Colonic mucosa (tissue), 4 donors: ENCODE measurements around the gene UFC1. TPM values are rescaled to one million over a fixed set of nuclear protein-coding genes. Genes with fewer than 3 reads are reported as not detected.

ENCODE experiments used
- DNase-seq: peaks from one replicate; pipeline ENCODE4 v3.0.0-alpha.2; 2020
- H3K27ac ChIP-seq: fragments of 200-600 bp; one replicate; pipeline ENCODE4 v1.8.0; 2021
- H3K27me3 ChIP-seq: fragments of 200-600 bp; one replicate; pipeline ENCODE4 v1.8.0; 2021
- H3K36me3 ChIP-seq: fragments of 200-600 bp; one replicate; pipeline ENCODE4 v1.8.0; 2021
- H3K4me1 ChIP-seq: fragments of 200-600 bp; one replicate; pipeline ENCODE4 v1.8.0; 2021; ENCODE audit warnings: mild to moderate bottlenecking
- H3K4me3 ChIP-seq: fragments of 200-600 bp; one replicate; pipeline ENCODE4 v1.8.0; 2021
- H3K9ac ChIP-seq, 2 donors: one replicate each; pipeline ENCODE4 v1.7.0; 2013; ENCODE audit warnings: control low read depth in 2 of 2, low read depth in 2 of 2, low read length in 2 of 2
- H3K9me3 ChIP-seq: fragments of 200-600 bp; one replicate; pipeline ENCODE4 v1.8.0; 2021
- CTCF ChIP-seq: fragments of 200-600 bp; IDR thresholded peaks from one replicate; pipeline ENCODE4 v1.8.0; 2022; ENCODE audit warnings: antibody characterized with exemption, mild to moderate bottlenecking
- intact Hi-C: fragments of 100-400 bp; cut with DNase I; formaldehyde crosslinking; loops from one replicate; pipeline ENCODE4 v1.14.1; 2022
- total RNA-seq, 2 donors: library from RNA; stranded (reverse); fragmentation: NEBNext Ultra II Directional in 1 of 2; extraction: Animal tissue kit (Norgen Biotek cat#: 25700) in 1 of 2; gene quantifications; one replicate each; pipeline ENCODE4 v1.2.1, GENCODE V29; 2021
- donor health status: healthy.
- donor health status: DM: no; HTN: no; CAD: no.
- donor health status: DM: no; HTN: no; CAD: no.

The UFC1 gene
- total RNA-seq, 2 donors from 2014 or later = 94.2 to 111 TPM

DNA sequence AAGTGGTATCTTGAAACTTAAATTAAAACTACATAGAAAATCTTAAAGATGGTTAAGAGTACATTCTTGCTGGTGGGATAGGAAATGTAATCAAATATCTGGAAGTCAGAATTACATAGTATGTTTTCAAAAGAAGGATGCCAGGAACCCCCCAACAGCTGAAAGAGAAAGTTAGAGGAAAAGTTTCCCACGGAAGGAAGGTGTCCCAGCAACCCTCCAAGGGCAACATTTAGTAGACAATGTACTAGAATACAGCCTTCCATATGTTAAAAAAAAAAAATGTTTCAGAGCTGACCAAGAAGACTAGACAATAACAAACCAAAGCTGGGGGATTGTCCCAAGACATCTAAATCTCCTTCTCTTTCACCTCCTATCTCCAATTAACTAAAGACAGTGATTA lies 23.5 kb upstream of the UFC1 start:
- peaks cover 8% of the 10 kb centered on the region for H3K4me1 ChIP-seq
- no peak for DNase-seq
- no peaks in the 10 kb centered on the region for H3K9me3 ChIP-seq
- H3K36me3 ChIP-seq = no peaks in the 10 kb centered on the region
- no peak overlapping the region for H3K9ac ChIP-seq
- no peak for TF ChIP-seq CTCF
- no peaks in the 10 kb centered on the region for H3K27me3 ChIP-seq
- H3K27ac ChIP-seq = no peak overlapping the region
- H3K4me3 ChIP-seq = no peak overlapping the region
- intact Hi-C loops = no loop called here

DNA sequence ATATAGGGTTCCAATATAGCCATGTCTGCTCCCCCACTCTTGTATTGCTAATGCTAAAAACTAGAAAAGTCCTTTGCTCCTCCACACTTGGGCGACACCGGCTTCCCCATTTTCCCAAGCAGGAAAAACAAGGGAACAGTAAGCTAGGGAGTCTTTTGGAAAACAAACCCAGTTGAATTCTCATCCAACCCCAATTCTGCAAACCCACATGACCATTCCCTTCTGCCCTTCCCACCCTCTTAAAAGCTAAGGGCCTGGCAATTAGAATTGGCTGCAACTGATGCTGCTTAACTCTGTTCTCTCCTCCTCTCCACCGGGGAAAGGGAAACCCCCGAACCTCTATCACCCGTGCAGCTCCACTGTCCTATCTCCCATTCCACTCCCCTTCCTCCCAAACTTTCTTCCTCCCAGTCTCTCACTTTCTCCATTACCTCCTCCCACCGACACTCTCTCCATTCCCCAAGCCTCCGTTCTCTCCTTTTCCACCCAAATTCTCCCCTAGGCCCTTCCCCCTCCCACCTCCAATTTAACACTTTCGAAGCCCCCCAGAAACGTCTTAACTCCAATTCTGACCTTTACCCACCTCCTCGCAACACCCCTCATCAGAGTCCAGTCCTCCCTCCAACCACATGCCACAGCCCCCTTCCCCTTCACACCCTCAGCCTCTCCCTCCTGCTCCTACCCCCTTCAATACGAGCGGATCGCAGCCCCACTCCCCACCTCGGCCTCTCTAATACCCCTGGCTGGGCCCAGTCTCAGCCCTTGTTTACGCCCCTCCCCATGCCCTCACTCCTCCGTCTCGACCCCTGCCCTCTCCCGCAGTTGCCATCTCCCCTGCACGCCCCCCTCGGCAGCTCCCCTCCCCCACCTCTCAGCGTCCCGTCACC lies 22.0 kb upstream of the UFC1 start:
- Histone ChIP-seq H3K9ac (peak overlapping the region; percentile 96 to 97), H3K36me3 (no peaks in the 10 kb centered on the region), H3K9me3 (no peaks in the 10 kb centered on the region), H3K27me3 (no peaks in the 10 kb centered on the region), H3K4me1 (peaks cover 8% of the 10 kb centered on the region), H3K27ac (peak overlapping the region; percentile 96), H3K4me3 (peak overlapping the region; percentile 50)
- DNase-seq = peak; percentile 34
- intact Hi-C loops = no loop called here
- TF ChIP-seq CTCF = no peak

DNA sequence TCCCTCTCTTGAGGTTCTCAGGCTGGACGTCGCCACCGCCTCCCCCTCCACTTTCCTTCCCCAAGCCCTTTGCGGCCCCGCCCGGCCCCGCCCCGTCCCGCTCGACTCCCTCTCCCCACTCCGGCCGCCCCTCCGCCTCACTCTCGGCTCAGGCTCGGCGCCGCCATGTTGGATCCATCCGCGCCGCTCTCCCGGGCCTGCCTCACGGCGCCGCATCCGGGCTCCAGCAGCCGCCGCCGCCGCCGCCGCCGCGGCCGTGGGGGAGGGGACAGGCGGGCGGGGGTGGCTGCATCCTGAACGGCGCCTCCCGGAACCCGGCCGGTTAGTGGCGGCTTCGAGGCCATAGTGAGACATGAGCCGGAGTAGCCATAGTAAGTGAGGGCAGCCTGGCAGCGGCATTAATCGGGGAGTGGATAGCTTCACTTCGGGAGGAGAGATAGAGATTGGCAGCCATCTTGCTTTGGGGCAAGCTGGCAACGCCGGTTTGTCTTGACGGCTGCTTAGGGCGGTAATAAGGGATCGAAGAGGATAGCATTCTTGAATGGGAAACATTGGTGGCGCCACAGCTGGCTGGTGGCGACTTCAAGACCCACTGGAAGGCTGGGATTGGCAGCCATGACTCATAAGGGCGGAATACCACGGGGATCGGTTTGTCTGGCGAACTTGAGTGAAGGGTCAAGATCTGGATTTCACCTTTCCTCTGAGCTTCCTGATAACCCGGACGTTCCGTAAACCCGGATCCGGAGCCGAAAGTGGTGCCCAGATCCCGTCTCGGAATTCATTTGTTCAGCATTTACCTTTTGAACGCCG lies 21.2 kb upstream of the UFC1 start, which contains the start of gene DEDD:
Gene DEDD (minus strand): TSS at position 258 of the 810 bp plus-strand sequence. CDS start 8,205 bp downstream, outside the sequence.
- DNase-seq = peak; percentile 87
- H3K4me1 ChIP-seq = peaks cover 8% of the 10 kb centered on the region
- H3K9me3 ChIP-seq = no peaks in the 10 kb centered on the region
- H3K27ac ChIP-seq = peak within 1 kb of the TSS; percentile 96
- peak within 1 kb of the TSS; percentile 50 for H3K4me3 ChIP-seq
- TF ChIP-seq CTCF = no peak
- peak within 1 kb of the TSS; percentile 96 to 97 for H3K9ac ChIP-seq
- intact Hi-C loops = no loop called here
- no peaks in the 10 kb centered on the region for H3K27me3 ChIP-seq
- H3K36me3 ChIP-seq = no peaks in the 10 kb centered on the region

DNA sequence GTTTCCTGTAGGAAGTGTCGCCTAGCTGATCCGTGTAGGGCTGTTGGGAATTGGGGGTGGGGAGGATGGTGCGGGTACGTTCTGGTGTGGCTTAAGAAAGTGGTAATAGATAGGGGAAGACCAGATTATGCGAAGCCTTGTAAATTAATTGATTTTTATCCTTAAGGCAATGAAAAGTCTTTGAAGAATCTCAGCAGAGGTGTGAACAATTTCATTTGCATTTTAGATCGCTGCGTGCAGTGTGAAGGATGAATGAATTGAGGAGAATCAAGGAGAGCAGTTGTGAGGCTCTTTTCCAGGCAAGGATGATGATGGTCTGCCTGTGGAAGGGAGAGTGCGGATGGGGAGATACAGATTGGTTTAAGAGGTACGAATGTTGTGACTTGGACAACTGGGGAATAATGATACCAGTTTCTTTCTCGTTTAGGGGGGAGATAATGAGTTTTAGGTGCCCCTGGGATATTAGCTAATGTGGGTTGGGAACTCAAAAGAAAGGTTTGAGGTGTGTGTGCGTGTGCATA lies 20.5 kb upstream of the UFC1 start:
- DNase-seq = no peak
- no peaks in the 10 kb centered on the region for H3K36me3 ChIP-seq
- peaks cover 8% of the 10 kb centered on the region for H3K4me1 ChIP-seq
- H3K27ac ChIP-seq = peak overlapping the region; percentile 96
- peak overlapping the region; percentile 50 for H3K4me3 ChIP-seq
- no peak for TF ChIP-seq CTCF
- H3K9me3 ChIP-seq = no peaks in the 10 kb centered on the region
- H3K9ac ChIP-seq = peak overlapping the region; percentile 95 to 96
- H3K27me3 ChIP-seq = no peaks in the 10 kb centered on the region
- intact Hi-C loops = no loop called here

DNA sequence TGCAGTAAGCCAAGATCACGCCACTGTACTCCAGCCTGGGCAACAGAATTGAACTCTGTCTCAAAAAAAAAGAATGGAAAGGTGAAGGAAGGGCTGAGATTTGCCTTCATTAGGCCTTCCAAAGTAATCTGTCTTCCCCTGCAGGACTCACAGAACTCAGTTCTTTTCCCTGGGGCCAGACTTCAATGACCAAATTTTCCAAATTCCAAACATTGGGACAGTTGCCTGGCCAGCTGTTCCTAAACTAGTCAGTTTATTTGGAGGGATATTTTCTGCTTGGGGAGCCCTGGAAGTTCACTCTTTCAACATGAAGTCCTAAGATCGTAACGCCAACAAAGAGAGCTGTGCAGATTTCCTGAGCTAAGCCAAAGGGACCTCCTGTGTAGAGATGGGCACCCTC lies 15.9 kb upstream of the UFC1 start:
- no peak for TF ChIP-seq CTCF
- H3K4me1 ChIP-seq = peaks cover 8% of the 10 kb centered on the region
- DNase-seq = no peak
- H3K27me3 ChIP-seq = no peaks in the 10 kb centered on the region
- no peaks in the 10 kb centered on the region for H3K9me3 ChIP-seq
- H3K4me3 ChIP-seq = no peak overlapping the region
- no peak overlapping the region for H3K27ac ChIP-seq
- no peak overlapping the region for H3K9ac ChIP-seq
- intact Hi-C loops = no loop called here
- no peaks in the 10 kb centered on the region for H3K36me3 ChIP-seq
